GM21515 (cell line): ENCODE measurements around the gene OPCML.

ENCODE experiments used
- ATAC-seq: cut with Tn5 transposase; IDR thresholded peaks from one replicate; pipeline ENCODE4 v1.9.1; 2021; ENCODE audit not compliant: unreplicated experiment

OPCML gene

DNA sequence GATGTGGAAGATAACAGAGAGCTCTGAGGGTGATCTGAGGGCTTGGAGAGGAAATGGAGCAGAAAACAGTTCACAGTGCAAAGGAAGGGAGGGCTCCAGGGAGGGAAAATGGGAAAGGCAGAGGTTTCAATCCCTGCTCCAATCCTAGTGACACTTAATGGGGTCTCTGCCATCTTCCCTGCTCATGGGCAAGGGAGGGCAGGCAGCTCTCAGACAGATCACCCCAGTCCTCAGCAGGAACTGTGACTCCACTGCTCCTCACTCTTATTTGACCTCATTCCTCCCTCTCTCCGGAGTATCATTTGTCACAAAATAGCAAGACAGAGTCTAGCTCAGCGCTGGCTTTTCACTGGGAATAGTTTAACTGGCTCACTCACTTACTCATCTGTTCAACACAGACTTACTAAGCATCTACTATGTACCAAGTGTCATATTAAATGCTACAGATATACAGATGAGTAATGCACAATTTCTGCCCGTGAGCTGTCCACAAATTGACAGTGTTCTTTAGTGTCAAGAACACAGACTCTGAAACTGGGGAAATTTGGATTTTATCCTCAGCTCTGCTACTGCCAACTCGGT is 817.4 kb downstream of the OPCML start:
- ATAC-seq, result no peak

GRCh38 chr11:132712466-132712865 is 819.8 kb downstream of the OPCML start:
- ATAC-seq, result no peak

GRCh38 chr11:132704781-132705375 is 827.4 kb downstream of the OPCML start:
- ATAC-seq, result no peak

DNA sequence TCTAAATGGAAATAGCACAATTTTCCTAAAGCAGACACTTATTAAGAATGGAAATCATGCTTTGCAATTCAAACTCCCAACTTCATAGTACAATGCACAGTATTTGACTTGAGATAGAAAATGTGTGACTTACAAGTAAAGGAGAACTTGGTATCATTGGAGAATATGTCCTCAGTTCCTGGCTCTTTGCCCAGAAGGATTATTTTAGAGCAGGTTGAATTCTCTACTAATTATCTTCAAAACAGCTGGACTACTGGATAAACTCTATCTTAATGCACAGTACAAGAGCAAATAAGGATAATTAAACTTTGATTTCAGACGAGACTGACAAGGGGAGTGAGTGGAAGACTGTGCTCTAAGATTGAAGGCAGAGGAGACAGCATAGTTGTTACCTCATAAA is 839.4 kb downstream of the OPCML start:
- ATAC-seq, result no peak

DNA sequence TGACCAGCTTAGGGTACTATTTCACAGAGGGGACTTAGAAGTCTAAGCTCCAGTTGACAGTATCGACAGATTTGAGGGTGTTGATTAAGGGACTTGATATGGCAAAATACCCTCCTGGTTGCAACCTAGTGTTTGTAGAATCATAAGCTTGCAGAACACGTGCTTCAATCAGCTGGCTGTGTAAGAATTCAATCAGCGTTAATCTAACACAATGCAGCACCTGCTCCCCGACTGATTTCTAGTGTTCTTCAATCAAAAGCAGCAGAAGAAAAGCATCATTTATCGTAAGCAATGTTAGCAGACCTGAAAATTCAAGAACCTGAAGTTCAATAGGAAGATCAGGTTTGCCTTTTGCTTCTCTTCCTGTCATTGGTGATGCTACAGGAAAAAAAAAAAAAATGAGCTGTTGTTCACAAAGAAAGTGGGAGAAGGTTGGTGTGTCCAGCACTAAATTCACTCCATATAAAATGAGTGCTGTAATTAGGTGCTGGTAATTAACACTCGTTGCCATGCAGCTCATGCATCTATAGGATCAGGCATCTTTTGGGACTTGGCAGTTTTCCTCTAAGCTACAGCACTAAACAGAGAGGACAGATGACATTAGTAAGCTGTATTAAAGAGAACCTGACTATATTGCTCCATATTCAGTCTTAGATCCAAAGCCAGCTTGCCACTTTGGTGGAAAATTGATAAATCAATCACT is 840.3 kb downstream of the OPCML start:
- no peak for ATAC-seq

- no peak for ATAC-seq
Observed at GRCh38 chr11:132686886-132687285, 845.4 kb downstream of the OPCML start.

GRCh38 chr11:132685174-132685611 is 847.1 kb downstream of the OPCML start:
- ATAC-seq, result no peak

DNA sequence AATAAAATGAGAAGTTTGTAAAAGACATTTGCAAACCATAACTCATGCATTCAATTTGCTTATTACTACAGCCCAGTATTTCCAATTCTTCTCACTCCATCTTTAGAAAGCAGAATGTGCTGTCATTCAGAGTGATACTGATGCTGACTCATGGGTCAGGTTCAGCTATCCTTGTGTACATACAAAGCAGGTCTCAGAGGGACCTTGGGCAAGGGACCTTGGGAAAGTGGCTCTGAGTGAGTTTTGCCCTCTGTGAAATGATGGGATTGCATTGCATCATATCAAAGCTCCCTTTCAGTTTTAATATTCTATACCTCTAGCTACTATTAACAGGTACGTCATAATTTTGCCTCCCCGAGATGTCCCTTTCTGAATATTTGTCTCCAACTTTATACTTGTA is 848.7 kb downstream of the OPCML start:
- ATAC-seq, result no peak

DNA sequence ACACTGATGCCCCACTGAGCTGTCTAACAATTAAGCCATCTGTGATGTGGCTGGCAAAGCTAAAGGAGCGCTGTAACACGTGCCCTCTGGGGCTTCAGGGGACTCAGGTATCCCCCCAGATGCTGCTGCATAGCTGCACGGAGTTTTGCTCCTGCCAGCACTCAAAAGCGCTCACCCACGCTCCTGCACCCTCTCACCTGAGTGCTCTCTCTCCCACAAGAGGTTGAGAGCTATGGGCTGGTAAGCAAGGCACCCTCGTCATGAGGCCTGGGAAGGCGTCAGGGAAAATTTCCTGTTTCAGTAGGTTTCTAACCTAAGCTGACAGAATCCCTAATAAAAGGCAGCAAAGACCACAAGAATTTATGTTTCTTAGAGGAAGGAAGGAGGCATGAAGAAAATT is 850.3 kb downstream of the OPCML start:
- no peak for ATAC-seq

GRCh38 chr11:132680584-132680983 is 851.7 kb downstream of the OPCML start:
- no peak for ATAC-seq

- ATAC-seq, result no peak
Observed at GRCh38 chr11:132674151-132674550, 858.1 kb downstream of the OPCML start.

GRCh38 chr11:132671851-132672370 is 860.4 kb downstream of the OPCML start:
- no peak for ATAC-seq

- no peak for ATAC-seq
Observed at GRCh38 chr11:132670921-132671675, 861.2 kb downstream of the OPCML start.

DNA sequence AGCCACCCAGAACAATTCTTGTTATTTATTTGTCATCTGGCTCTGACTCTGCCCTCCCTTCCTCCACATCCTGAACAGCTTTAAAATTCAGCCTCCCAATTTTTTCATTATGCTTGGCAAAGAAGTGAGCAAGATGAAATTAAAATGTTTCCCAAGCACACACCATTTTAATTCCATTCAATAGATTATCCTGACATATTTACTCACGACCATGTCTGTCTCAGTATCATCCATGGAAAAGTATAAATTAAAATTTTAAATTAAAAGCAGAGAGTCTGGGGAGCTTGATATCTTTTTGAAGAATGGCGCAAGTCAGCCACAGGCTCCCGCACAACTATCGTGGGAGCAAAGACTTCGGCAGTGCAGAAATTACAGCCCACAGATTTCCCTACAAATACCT is 862.4 kb downstream of the OPCML start:
- ATAC-seq, result no peak

DNA sequence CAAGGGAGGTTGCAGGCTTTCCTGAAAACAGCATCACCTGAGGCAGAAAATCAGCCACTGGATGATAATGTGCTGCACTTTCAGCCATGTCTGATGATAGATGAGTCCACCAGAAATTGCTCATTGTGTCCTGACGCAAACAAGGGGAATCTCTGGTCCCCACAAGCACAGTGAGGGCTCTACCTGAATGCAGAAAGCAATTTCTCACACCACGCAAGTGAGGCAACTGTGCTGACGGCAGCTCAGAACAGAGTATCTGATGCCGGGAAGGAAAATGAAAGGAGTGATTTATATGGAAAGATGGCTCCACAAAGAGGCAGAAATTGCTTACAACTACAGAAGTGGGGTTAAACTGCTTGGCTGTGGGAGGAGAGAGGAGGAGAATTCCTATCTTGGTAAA is 867.1 kb downstream of the OPCML start:
- no peak for ATAC-seq

GRCh38 chr11:132658696-132659095 is 873.6 kb downstream of the OPCML start:
- no peak for ATAC-seq

DNA sequence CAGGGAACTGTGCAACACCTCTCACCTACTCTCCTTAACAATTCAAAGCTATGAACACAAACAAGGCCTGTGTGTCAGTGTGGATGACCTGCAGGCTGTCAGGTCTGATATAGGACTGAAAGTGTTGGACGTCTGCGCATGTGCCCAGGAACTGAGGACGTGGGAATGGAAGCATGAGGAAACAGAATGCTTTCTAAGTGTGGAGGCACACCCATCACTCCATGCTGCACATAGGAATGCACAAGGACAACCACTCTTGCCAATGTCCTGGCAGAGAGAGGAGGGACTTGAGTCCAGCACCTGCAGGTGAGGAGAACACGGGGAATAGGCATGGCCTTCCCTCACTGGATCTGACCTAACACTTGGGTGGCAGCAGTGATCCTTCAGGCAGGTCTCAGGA is 874.3 kb downstream of the OPCML start:
- no peak for ATAC-seq

GRCh38 chr11:132655187-132655855 is 877.0 kb downstream of the OPCML start:
- no peak for ATAC-seq

GRCh38 chr11:132653237-132653636 is 879.1 kb downstream of the OPCML start:
- no peak for ATAC-seq

DNA sequence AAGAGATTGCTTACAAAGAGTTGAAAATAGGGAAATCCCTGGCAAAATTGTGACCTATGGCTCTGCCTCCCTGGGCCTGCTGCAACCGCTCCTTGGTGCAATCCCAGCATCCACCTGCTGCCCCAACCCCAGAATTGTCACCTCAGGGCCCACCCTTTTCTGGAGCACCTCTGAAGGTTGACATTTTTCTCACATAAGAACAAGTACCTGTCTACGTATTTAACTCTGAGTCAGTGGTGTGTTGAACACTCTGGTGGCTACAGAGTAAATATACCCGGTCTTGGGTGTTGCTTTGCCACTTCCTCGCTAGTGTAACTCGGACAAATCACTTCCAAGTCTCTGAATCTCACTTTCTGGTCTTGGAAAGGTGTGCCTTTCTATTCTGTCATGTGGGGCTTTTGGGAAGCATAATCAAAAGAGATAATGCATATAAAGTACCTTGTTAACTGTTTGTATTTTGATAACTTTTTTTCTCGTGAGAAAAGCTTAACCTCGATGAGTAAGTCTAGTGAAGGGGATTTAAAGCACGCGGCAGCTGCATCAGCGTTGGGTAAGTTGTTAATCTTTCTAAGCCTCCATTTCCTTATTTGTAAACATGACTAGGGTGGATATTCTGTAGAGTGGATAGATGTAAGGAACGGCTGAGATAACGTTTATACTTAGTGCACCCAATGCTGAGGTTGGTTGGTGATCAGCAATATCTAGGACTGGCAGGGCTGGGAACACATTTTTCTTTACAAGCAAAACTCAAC is 881.2 kb downstream of the OPCML start:
- ATAC-seq, result no peak
